Stimulated activated CD8-positive, alpha-beta memory T cell treated with anti-CD3 and anti-CD28 coated beads, Interleukin-7, amount 100 ng/mL, for 1 hour (primary cell): ENCODE results near the gene INO80E.

Source experiments
- DNase-seq, 2 donors: peaks; one replicate each; pipeline ENCODE4 v3.0.0-alpha.2; 2020; ENCODE audit warnings: low read depth in 2 of 2

Gene INO80E

DNA sequence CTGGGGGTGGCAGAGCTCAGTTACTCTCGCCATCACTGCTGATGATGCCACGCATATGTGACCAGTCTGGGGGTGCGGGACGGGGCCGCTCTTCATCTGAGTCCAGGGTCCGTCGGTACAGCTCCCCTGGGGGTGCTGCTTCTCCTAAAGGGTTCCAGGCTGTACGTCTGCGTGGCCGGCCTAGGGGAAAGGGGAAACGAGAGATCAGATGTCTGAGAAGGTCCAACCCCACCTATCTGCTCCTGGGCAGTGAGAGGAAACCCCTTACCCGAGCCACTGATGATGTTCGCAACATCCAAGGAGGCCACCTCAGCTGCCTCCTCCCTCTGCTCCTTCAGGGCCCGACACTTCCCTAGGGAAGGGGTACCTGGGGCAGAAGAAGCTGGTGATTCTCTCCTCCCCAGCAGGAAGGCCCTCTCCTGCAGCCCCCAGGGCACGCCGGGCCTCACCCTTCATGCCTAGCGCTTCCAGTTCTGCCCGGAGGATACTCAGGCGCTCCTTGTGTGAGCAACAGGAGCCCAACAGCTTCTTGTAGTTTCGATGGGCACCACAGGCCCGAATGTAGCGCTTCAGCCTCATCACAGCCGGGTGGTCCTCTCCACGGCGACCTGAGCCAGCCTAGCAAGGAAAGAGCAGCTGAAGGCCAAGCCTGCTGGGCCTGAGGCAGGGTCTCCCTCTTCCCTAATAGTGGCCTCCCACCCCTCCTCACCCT, 2.7 kb upstream of the INO80E start:
- DNase-seq: no peak

DNA sequence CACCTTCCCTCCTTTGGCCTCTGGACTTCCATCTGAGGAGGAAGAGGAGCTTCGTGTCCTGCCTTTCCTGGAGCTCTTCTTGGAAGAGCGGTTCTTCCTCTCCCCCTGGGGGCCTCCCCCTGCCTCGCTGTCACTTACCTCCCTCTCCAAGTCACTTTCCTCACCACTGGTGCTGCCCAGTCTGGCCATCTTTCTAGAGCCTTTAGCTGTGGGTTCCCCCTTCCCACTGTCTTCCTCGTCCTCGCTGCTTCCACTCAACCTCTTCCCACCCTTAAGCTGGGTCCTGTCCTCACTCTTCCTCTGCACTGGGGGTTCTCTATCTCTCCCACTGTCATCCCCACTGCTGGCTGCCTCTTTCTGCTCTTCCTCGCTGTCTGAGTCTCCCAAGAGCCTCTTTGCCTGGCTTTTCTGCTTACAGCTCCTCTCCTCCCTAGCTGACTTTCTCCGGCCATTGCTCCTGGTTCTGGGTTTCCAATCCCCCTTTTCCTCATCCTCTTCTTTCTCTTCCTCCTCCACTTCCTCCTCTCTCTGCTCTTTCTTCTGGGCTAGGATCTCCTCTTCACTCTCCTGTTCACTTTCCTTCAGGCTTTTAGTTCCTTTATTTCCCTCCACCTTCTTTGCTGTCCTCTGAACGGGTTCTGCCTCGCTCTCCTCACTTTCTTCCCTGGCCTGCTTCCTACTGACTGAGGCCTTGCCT, 2.0 kb upstream of the INO80E start:
- no peak for DNase-seq

DNA sequence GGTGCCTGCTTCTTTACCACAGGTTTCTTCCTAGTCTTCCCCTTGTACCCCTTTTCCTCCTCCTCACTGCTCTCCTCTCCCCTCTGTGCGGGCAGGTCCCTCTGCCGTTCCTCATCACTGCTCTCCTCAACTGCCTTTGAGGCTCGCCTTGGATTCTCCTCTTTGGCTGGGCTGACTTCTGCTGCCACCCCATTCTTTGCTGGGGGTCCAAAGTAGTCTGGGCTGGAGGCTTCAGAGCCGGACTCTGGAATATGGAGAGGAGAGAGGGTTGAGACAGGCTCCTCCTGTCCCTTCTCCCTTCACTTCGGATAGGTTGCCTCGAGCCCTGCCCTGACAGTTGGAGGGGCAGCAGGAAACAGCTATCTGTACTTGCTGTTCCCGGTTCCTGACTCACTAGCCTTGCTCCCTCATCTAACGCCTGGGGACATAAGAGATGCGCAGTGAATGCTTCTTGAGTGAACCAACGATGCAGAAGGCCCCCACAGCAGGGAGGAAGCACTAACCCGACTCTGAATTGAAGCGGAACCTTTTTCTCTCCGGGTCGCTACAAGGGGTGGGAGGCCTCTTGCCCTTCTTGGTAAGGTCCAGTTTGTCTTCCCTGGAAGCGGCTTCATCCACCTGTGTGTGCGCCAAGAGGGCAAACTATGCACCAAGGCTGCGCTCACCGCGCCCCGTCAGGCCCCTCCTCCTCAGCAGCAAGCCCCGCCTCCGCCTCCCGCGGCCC, 1.3 kb upstream of the INO80E start:
- peak; percentile 24 to 35 for DNase-seq

GRCh38 chr16:29995324-29995910, 624 bp upstream of the INO80E start, which contains the start of gene HIRIP3:
Gene HIRIP3 (minus strand): TSS chr16:29995617. CDS start chr16:29995605, 12 bp downstream.
- peak; percentile 61 to 74 for DNase-seq

DNA sequence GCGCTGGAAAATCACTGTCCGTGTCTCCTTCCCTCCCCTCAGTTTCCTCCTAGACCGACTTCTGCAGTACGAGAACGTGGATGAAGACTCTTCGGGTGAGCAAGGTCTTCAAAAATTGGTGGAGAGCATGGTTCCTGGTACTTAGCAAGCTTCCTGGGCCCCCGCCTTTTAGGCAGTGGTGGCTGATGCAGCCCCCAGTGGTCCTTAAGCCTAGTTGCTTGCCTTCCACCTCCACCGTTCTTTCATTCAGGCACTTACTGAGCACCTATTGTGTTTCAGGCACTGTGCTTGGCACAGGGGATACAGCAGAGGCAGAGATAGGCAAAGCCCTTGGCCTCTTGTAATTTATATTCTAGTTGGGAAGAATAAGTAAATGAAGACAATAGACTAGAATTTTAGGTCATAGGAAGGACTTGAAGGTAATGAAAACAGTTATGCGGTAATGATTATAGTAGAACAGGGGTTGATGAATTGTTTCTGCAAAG, 767 bp downstream of the INO80E start:
- no peak for DNase-seq

DNA sequence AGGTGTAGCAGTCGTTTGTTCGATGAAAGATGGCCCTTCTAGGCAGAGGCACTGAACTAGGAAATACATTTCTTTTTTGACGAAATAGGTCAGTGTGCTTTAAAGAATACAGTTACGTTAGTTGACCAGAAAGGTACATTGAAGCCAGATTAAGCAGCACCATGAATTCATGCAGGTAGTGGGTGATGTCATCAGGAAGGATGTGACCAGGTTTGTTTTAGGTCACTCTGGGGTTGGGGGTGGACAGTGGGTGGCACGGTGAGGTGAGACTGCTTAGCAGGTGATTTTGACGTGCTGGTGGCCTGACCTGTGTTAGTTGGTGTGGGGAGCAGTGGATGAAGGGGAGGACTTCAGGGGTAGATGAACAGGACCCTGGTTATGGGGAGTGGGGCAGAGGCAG, 3.6 kb downstream of the INO80E start:
- no peak for DNase-seq

DNA sequence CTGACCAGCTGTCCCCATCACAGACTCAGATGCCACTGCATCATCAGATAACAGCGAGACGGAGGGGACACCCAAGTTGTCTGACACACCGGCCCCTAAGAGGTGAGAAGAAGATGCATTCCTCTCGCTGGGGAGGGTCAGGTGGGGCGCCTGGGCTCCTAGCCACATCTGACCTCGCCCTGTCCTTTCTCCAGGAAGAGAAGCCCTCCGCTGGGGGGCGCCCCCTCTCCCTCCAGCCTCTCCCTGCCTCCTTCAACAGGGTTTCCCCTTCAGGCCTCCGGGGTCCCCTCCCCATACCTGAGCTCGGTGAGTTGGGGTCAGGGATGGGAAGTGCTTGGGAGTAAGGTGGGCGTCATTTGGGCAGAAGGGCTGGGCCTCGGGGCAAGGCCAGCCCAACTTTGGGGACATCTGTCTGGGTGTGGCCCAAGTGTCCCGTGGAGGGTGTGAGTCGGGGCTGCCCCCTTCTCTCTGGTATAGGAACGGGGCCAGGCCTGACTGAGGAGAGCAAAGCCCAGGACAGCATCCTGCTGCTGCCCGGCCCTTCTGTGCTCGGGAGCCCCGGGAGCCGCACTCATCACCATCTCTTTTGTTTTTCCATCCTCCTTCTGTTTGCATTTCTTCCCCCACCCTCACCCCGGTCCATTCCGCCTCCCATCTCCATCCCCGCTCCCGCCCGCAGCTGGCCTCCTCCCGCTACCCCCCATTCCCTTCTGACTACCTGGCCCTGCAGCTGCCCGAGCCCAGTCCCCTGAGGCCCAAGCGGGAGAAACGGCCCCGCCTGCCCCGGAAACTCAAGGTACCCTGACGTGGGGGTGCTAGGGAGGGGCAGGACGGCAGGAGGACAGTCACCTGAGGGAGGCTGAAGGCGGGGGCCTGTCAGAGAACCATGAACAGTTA, 4.9 kb downstream of the INO80E start:
- no peak for DNase-seq

DNA sequence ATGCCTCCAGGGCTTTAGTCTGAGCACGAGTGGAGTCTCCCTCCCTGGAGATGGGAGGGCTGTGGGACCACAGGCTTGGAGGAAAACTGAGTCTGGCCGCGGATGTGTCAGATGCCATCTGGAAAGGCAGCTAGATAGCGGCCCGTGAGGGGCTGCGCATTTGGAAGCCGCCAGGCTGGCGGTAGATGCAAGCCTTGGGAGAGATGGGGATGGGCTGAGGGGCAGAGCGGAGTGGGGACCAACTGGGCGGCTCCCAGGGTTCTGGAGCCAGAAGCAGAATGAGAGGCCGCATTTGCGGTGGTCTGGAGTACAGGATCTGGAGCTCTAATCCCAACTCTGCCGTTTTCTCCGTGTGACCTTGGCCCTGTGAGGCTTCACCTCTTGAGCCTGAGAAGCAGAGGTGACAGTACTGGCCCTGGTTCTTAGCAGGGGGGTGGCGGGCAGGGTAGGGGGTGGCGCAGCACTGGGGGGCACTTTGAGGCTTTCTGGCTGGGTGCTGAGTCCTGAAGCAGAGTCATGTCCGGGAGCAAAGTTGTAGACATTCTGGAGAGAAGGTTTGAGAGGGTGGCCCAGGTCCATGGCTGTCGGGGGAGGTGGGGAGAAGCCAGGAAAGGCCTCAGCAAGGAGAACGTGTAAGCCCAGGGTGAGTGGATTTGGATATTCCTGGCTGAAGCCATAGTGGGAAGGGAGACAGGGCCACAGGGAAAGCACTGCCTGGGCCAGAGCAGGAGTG, 6.7 kb downstream of the INO80E start:
- no peak for DNase-seq

GRCh38 chr16:30003670-30004423, 7.8 kb downstream of the INO80E start:
- DNase-seq: no peak

DNA sequence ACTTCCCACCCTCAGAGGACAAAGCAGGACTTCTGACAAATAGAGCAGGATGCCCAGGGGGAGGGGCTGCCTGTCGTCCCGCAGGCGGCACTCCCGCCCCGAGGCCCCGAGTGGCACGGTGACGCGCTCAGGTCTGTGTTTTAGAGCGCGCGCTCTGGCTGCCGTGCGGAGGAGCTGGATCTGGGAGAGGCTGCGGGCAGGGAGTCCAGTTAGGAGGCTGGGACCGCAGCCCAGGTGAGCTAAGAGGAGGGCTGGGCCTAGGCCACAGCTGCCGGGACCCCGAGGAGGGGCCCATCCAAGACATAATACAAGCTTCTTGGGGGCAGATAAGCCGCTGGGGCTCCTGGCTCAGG, 8.4 kb downstream of the INO80E start:
- no peak for DNase-seq

- DNase-seq: no peak
Measured at GRCh38 chr16:30004811-30005242, 8.8 kb downstream of the INO80E start.

DNA sequence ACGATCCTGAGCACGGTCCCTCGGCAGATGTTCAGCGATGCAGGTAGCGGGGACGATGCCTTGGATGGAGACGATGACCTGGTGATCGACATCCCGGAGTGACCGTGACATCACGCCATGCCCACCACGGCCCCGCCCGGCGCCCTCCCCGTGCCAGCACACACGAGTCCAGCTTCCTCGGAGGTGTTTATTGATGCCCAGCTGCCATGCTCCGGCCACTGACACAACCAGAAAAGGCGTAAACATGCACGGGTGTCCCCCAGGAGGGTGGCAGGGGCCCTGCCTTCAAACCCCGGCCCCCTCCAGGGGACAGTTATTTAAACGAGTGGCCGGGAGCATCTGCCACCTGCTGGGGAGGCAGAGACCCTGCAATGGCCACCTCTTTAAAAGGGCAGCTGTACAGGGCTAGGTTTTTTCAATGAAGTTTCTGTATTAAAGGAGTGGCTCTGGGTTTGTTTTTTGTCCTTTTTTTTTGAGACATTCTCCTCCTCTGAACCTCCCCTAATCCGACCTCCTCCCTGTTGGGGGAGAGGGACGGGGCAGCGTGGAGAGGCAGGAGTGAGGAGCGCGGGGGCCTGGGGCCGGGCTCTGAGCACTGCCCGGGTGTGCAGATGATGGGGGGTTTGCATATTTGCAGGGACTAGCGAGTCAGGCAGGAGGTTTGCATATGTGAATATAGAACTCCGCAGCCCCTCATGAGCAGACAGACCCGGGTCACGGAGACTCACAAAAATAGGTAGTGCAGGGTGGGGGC, 9.5 kb downstream of the INO80E start:
- DNase-seq: peak in 1 of 2 donors; percentile 19

- DNase-seq: no peak
Measured at GRCh38 chr16:30006095-30006473, 10.0 kb downstream of the INO80E start.

DNA sequence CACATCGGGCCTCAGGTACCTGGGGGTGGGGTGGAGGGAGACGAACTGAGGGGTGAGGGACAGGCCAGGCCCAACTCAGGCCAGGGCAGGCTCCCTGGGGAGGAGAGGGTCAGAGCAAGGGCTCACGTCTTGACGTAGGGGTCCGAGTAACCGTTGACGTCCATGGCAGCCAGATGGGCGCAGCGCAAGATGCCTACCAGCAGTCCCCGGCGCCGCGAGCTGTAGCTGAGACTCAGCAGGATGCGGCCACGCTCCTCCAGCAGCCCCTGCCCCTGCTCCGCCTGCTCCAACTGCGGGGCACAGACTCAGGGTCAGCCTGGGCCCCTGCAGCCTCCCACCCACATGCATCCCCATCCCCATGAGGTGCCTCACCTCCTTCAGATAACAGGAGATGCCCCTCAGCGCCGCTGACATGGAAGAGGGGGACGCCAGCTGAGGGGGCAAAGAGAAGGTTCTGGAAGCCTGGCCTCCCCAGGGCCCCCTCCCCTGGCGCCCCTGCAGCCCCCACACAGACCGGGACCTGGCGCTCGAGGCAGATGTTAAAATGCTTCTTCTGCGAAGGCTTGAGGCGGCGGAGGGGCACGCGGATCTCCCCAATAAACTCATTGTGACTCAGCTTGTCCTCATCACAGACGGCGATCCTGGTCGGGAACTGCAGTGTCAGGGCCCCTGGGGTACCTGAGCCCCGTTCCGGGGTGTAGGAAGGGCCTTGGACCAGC, 10.8 kb downstream of the INO80E start:
- DNase-seq: no peak

- no peak for DNase-seq
Measured at GRCh38 chr16:30007378-30007895, 11.4 kb downstream of the INO80E start.

DNA sequence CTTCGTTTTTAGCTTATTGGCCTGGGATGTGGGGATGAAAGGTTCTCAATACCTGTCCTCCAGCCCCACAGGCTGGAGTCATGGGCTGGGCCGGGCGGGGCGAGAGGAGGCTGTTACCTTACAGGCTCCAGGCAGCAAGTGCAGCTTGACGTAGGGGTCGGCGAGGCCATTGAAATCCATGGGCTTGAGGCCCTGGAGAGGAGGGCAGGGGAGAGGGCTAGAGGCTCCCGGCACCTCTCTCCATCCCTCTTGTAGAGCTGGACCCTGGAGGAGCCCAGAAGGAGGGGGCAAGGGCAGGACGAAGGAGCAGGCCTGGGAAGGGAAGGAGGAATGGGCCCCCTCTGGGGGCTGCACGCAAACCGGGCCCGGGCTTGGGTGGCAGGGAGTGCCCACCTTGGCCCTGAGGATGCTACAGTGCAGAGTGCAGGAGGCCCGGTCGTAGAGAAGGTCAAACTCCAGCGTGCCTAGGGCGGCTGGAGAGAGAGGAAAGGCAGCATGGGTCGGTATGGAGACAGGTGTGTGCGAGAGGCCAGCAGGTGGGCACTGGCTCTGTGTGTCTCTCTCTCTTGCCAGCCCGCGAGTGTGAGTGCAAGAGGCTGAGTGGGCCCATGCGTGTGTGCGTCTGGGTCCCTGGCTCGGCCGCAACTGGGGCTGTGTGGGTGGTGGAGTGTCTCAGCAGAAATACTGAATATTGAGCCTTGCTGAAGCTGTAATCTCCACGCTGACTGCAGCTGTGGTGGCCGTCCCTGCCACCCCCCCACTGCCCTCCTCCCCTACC, 13.2 kb downstream of the INO80E start:
- no peak for DNase-seq
